ENCODE data around the gene IPO11.
"Not testable (repeated sequence)": the region's sequence is repeated elsewhere in the genome, so short reads cannot be mapped to it uniquely, and the experiment has no call there.

Gene IPO11

GRCh38 chr5:62624436-62624835 lies 211.9 kb downstream of the IPO11 start:
- DNase-seq (ENCODE audit: extremely low spot score, insufficient read length, low read depth); FAIRE-seq: not testable (repeated sequence)

GRCh38 chr5:62626534-62626933 lies 214.0 kb downstream of the IPO11 start:
- FAIRE-seq (no peak), DNase-seq (ENCODE audit: extremely low spot score, insufficient read length, low read depth) (no peak)

- DNase-seq (ENCODE audit: extremely low spot score, insufficient read length, low read depth) (no peak), FAIRE-seq (no peak)
These were observed 214.6 kb downstream of the IPO11 start for GRCh38 chr5:62627121-62627520.

GRCh38 chr5:62627901-62628300 lies 215.3 kb downstream of the IPO11 start:
- FAIRE-seq = no peak
- no peak for DNase-seq (ENCODE audit: extremely low spot score, insufficient read length, low read depth)

GRCh38 chr5:62631909-62632580 lies 219.5 kb downstream of the IPO11 start:
- no peak for FAIRE-seq
- DNase-seq (ENCODE audit: extremely low spot score, insufficient read length, low read depth) = no peak

- DNase-seq (ENCODE audit: extremely low spot score, insufficient read length, low read depth) = no peak
- no peak for FAIRE-seq
These were observed 220.7 kb downstream of the IPO11 start for GRCh38 chr5:62633243-62633642.

DNA sequence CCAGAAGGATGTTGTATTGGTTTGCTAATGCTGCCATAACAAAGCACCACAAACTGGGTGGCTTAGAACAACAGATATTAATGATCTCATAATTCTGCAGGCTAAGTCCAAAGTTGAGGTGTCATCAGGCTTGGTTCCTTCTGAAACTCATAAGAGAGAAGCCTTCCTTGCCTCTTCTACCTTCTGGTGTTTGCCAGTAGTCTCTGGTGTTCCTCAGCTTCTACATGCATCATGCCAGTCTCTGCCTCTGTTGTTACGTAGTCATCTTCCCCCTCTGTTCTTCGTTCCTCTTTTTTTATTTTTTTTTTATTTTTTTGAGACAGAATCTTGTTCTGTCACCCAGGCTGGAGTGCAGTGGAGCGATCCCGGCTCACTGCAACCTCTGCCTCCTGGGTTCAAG lies 227.9 kb downstream of the IPO11 start:
- DNase-seq (ENCODE audit: extremely low spot score, insufficient read length, low read depth) (no peak), FAIRE-seq (no peak)

DNA sequence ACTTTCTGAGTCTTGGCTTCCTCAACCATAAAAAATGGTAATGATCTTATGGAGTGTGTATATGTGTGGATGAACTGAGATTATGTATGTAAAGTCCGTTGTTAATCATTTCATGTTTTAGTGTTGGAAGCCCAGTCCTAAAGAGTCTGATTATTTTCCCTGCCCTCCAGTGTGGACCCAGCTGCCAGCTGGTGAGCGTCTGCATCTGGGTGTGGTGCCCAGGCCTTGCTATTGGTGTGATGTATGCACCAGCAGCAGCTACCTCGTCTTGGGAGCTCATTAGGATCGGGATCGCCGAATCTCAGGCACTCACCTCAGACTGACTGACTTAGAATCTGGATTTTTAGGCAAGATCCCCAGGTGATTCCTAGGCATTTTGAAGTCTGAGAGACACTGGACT lies 229.9 kb downstream of the IPO11 start:
- FAIRE-seq (no peak), DNase-seq (ENCODE audit: extremely low spot score, insufficient read length, low read depth) (no peak)

GRCh38 chr5:62643556-62644451 lies 231.2 kb downstream of the IPO11 start:
- no peak for FAIRE-seq
- DNase-seq (ENCODE audit: extremely low spot score, insufficient read length, low read depth) = no peak

DNA sequence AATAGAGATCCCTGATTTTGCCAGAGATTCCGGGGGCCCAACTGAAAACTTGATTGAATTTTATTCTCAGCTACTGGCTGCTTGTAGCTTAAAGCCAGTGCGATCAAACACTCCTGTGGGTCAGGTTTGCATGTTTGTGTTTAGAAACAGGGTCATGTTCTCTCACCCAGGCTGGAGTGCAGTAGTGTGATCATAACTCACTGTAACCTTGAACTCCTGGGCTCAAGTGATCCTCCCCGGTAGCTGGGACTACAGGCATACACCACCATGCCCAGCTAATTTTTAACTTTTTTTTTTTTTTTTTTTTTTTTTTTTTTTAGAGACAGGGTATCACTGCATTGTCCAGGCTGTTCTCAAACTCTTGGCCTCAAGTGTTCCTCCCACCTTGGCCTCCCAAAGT lies 232.7 kb downstream of the IPO11 start:
- no peak for DNase-seq (ENCODE audit: extremely low spot score, insufficient read length, low read depth)
- FAIRE-seq = no peak

DNA sequence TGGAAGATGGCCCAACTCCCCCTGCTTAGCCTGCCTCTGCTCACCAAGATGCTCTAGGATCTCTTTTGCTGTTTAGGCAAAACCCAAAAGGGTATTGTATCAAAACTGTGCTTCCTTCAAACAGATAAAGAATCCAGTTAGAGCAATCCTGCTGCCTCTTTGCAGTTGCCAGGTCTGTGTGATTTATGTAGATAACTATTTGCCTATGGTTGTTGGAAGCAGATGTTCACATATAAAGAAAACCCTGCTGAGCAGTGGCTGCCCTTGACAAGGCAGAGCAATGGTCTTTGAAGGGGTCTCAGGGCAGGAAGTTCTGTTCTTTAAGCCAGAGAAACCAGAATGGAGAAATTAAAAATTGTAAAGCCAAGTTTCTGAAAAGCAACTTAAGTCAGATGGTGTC lies 234.7 kb downstream of the IPO11 start:
- FAIRE-seq = no peak
- no peak for DNase-seq (ENCODE audit: extremely low spot score, insufficient read length, low read depth)

DNA sequence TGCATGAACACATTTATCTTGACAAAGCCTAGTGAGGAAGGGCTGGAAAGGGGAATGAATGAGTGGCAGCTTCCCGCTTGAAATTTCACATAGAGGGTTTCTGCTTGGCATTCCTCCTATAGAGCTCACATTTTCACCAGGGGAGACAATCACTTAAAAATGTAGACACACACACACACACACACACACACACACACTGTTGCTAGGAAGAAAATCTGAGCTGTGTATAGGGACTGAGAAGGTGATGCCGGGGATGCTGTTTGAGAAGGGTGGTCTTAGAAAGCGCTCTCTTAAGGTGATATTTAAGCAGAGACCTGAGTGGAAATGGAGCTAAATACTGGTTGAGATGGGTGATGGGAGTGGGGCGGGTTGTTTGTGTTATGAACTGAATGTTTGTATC lies 236.5 kb downstream of the IPO11 start:
- DNase-seq (ENCODE audit: extremely low spot score, insufficient read length, low read depth) (no peak), FAIRE-seq (no peak)

DNA sequence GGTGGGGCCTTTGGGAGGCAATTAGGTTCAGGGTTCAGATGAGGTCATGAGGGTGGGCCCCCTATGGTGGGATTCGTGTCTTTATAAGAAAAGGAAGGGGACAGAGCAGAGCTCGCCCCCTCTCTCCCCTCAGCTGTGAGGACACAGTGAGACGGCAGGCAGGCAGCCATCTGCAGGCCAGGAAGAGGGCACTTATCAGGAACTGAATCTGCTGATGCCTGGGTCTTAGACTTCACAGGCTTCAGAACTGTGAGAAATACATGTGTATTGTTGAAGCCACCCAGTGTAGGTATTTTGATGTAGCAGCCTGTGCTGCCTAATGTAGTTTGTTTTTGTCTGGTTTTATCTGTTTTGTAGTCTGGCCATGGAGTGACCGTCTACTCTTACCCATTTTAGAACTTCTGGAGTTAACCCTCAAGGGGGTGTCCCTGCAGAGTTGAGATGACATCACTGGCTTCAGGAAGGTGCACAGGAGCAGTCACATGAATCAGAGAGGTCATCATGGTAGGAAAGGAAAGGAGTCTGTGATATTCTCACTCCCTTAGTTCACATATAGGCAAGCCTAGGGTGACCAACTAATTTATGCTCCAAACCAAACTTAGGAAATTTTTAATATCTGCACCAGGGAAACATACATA lies 237.0 kb downstream of the IPO11 start:
- FAIRE-seq = no peak
- no peak for DNase-seq (ENCODE audit: extremely low spot score, insufficient read length, low read depth)

- no peak for FAIRE-seq
- no peak for DNase-seq (ENCODE audit: extremely low spot score, insufficient read length, low read depth)
These were observed 237.6 kb downstream of the IPO11 start for GRCh38 chr5:62650197-62650596.

DNA sequence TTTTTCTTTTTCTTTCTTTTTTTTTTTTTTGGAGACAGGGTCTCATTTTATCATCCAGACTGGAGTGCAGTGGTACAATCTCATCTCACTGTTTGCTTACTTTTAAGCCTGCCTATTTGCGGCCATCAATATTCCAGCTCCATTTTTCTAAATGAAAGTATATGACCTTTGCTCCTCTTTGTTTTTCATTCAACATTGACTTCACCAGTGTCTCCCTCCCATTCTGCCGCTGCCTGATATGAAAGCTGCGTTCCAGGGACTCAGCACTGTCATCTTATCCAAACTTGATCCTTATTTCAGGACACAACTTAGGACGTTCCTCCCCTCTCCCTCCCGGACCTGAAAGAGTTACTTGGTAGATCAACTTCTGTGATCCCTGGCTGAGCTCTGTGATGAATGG lies 239.7 kb downstream of the IPO11 start:
- DNase-seq (ENCODE audit: extremely low spot score, insufficient read length, low read depth) (no peak), FAIRE-seq (no peak)

GRCh38 chr5:62653001-62653863 lies 240.7 kb downstream of the IPO11 start:
- FAIRE-seq (no peak), DNase-seq (ENCODE audit: extremely low spot score, insufficient read length, low read depth) (no peak)

GRCh38 chr5:62653864-62654575 lies 241.5 kb downstream of the IPO11 start:
- FAIRE-seq (no peak), DNase-seq (ENCODE audit: extremely low spot score, insufficient read length, low read depth) (no peak)

- FAIRE-seq; DNase-seq (ENCODE audit: extremely low spot score, insufficient read length, low read depth): not testable (repeated sequence)
These were observed 245.2 kb downstream of the IPO11 start for GRCh38 chr5:62657772-62658171.

DNA sequence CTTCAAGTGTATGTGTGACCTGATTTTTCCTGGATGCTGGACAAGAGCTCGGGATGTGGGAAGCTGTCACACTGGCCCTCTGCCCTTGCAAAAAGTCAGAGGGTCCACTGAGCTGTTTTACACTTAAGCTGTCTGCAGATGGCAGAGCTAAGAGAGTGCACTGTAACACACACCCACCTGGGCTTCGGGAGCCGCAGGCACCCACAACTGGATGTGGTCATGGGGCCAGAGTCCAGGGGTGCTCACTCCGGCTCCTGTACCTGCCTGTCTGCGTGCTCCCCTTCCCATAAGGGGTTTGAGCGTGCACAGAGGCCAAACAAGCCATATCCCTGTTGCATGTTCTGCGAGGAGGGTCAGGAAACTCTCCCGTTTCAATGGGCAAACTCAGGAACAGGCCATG lies 248.6 kb downstream of the IPO11 start:
- no peak for FAIRE-seq
- no peak for DNase-seq (ENCODE audit: extremely low spot score, insufficient read length, low read depth)
